Ascending aorta (tissue), 2 donors: ENCODE measurements around the gene STAT4. TPM values are rescaled to one million over a fixed set of nuclear protein-coding genes. Genes with fewer than 3 reads are reported as not detected.

ENCODE experiments used
- DNase-seq, 2 donors: peaks; one replicate each; pipeline ENCODE4 v3.0.0-alpha.2; 2019; ENCODE audit warnings: low spot score in 2 of 2
- H3K27ac ChIP-seq, 2 donors: fragments of 200-600 bp; sonication (generic); one replicate each; pipeline ENCODE4 v1.5.1; 2016 to 2017; ENCODE audit warnings: mild to moderate bottlenecking in 1 of 2
- H3K27me3 ChIP-seq: fragments of 200-600 bp; sonication (generic); one replicate; pipeline ENCODE4 v1.5.1; 2017
- H3K36me3 ChIP-seq, 2 donors: fragments of 200-600 bp; sonication (generic); one replicate each; pipeline ENCODE4 v1.5.1; 2016
- H3K4me1 ChIP-seq, 2 donors: fragments of 200-600 bp; sonication (generic); one replicate each; pipeline ENCODE4 v1.5.1; 2016 to 2017; ENCODE audit warnings: mild to moderate bottlenecking in 1 of 2
- H3K4me3 ChIP-seq, 2 donors: fragments of 200-600 bp; sonication (generic); one replicate each; pipeline ENCODE4 v1.5.1; 2016 to 2017; ENCODE audit warnings: mild to moderate bottlenecking in 1 of 2
- H3K9me3 ChIP-seq, 2 donors: fragments of 200-600 bp; sonication (generic); one replicate each; pipeline ENCODE4 v1.5.1; 2016
- intact Hi-C: fragments of 100-400 bp; cut with DNase I; formaldehyde crosslinking; loops from one replicate; pipeline ENCODE4 v1.15.1; 2023
- total RNA-seq: library from RNA; depleted of rRNA; stranded (reverse); fragments of >200 nt; gene quantifications from one replicate; pipeline ENCODE4 v1.1.0, GENCODE V29; 2016
- TF ChIP-seq, protein P1 (sequence below), 3 experiments: fragments of 200-600 bp in 2 of 3; fragments of 450-650 bp in 1 of 3; sonication (generic) in 2 of 3; IDR thresholded peaks; one replicate each; pipeline ENCODE4 v1.5.1; 2016 to 2019; ENCODE audit warnings: antibody characterized with exemption in 3 of 3, mild to moderate bottlenecking in 1 of 3, moderate library complexity in 1 of 3

The STAT4 gene
- total RNA-seq, 1 donor from 2014 or later, result 0.85 TPM

DNA sequence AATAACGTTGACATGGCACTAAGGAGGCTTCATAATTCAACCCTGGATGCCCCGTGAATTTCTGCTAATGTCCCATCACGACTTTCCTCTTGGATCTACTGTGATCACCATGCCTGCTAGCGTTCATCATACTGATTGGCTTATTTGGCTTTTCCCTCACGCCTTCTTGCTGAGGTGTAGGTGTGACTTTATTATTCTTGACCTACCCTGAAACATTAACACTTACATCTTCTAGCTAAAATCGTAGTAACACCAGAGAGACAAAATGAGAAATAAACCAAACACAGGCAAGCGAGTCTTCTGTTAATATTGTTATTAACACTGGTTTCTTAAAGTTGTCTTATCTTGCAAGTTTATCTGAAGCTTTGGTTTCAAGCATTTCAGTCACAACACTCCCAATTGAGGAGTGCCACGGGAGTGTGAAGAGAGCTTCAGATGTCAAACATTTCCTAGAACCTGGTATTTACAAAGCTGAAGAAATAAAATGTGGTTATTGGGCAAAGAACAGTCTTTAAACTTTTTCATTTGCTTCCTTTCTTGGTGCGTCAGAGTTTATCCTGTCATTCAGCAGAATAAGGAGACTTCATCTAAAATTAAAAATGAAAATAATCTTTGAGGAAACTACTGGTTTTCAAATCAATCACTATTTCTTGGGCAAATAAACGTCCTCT lies 121.4 kb downstream of the STAT4 start:
- Histone ChIP-seq H3K9me3 (no peaks in the 10 kb centered on the region), H3K4me3 (no peak overlapping the region), H3K27me3 (no peaks in the 10 kb centered on the region), H3K36me3 (no peaks in the 10 kb centered on the region), H3K27ac (no peak overlapping the region), H3K4me1 (no peaks in the 10 kb centered on the region)
- DNase-seq, result no peak
- TF ChIP-seq, protein P1, sequence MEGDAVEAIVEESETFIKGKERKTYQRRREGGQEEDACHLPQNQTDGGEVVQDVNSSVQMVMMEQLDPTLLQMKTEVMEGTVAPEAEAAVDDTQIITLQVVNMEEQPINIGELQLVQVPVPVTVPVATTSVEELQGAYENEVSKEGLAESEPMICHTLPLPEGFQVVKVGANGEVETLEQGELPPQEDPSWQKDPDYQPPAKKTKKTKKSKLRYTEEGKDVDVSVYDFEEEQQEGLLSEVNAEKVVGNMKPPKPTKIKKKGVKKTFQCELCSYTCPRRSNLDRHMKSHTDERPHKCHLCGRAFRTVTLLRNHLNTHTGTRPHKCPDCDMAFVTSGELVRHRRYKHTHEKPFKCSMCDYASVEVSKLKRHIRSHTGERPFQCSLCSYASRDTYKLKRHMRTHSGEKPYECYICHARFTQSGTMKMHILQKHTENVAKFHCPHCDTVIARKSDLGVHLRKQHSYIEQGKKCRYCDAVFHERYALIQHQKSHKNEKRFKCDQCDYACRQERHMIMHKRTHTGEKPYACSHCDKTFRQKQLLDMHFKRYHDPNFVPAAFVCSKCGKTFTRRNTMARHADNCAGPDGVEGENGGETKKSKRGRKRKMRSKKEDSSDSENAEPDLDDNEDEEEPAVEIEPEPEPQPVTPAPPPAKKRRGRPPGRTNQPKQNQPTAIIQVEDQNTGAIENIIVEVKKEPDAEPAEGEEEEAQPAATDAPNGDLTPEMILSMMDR (IDR thresholded peaks at IDR 0.05), result no peak
- intact Hi-C loops, result no loop called here

DNA sequence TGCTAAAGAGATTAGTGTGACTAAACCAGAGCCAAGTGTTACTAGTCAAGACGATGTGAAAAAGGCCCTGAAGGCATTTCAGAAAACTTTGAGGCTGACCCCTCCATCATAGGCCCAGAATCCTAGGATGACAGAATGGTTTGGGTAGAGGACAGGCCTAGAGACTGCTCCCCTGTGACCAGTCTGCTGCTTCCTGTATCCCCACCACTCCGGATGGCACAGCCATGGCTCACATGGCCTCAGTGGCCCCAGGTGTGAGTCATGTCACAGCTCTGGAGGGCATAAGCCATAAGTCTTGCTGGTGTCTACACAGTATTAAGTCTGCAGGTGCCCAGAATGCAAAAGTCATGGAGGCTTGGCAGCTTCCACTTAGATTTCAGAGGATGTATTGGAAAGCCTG lies 124.4 kb downstream of the STAT4 start:
- intact Hi-C loops, result no loop called here
- peaks cover 0 to 1% of the 10 kb centered on the region in 2 donors for H3K4me1 ChIP-seq
- no peak for DNase-seq
- H3K4me3 ChIP-seq, result no peak overlapping the region
- H3K36me3 ChIP-seq, result no peaks in the 10 kb centered on the region
- H3K9me3 ChIP-seq, result no peaks in the 10 kb centered on the region
- H3K27ac ChIP-seq, result no peak overlapping the region
- H3K27me3 ChIP-seq, result no peaks in the 10 kb centered on the region
- TF ChIP-seq, protein P1 (IDR thresholded peaks at IDR 0.05), result no peak

DNA sequence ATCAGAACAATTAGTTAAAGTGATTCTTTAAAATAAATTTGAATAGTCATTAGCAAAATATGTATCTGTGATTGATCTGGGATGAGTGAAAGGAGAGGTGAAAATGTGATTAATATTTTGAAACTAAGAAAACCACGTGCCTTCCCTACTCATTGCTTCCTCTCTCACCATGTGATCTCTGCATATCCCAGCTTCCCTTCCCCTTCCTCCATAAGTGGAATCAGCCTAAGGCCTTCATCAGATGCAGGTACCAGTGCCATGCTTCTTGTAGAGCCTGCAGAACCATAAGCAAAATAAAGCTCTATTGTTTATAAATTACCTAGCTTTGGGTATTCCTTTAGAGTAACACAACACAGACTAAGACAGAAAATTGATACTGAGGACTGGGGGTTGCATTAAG lies 125.7 kb downstream of the STAT4 start:
- Histone ChIP-seq H3K9me3 (no peaks in the 10 kb centered on the region), H3K36me3 (no peaks in the 10 kb centered on the region), H3K27ac (no peak overlapping the region), H3K27me3 (no peaks in the 10 kb centered on the region), H3K4me3 (no peak overlapping the region), H3K4me1 (peaks cover 0 to 4% of the 10 kb centered on the region in 2 donors)
- DNase-seq, result no peak
- TF ChIP-seq, protein P1 (IDR thresholded peaks at IDR 0.05), result no peak
- intact Hi-C loops, result no loop called here

DNA sequence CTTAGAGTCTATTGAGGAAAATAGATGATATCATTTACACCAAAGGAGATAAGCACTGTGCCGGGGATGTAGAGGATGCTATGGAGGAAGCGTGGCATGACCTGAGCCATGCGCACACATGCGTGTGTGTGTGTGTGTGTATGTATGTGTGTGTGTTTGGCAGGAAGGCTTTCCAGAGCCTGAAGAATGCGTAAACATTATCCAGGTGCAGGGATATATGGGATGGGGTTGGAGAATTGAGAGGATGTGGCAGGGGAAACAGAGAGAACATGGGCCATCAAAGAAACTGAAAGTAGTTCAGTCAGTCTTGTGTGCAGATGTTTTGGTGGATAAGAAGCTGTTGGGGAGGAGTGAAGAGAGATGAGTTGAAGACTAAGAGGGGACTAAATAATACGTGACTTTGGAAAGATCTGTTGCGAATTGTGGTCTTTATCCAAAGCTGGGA lies 127.5 kb downstream of the STAT4 start:
- H3K4me1 ChIP-seq, result peaks cover 0 to 4% of the 10 kb centered on the region in 2 donors
- intact Hi-C loops, result loop anchor here (5.0 kb wide), 2 partner anchors 376 to 654 kb away; partner anchors contain the start of genes NAB1 and NABP1
- no peaks in the 10 kb centered on the region for H3K27me3 ChIP-seq

DNA sequence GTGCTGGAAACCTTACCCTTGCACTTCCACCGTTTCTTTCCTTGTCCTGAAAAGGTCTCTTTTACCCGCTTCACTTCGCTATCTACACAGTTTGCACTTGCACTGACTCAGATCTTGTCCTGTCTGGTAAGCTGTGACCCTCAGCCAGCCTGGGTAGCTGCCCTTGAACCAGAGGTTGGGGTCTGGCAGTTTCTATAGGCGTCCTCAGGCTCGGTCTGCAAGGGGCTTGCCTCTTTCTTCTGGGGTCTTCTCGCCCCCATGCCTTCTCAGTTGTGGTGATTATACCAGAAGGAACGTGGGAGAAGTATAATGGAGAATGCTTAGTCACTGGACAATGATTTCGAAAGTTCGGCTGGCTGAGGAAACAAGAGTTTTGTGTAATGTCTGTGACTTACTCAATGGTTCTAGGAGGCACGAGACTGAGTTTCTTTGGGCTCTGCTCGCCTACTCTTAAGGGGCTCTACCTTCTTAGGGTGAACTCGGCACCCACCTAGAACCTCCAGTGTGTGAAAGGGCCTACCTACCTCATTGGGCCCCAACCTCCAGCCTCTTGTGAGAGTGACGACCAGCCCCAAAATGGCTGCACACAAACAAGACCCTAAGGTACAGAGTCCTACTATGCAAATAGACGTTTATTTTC lies 129.9 kb downstream of the STAT4 start:
- H3K36me3 ChIP-seq, result no peaks in the 10 kb centered on the region
- peak overlapping the region; percentile 77 to 85 for H3K4me3 ChIP-seq
- H3K27me3 ChIP-seq, result no peaks in the 10 kb centered on the region
- DNase-seq, result peak in 1 of 2 donors; percentile 79
- TF ChIP-seq, protein P1 (IDR thresholded peaks at IDR 0.05), result no peak
- intact Hi-C loops, result loop anchor here (2.0 to 5.0 kb wide), 3 partner anchors 140 to 656 kb away; partner anchors contain the start of genes GLS, NAB1 and NABP1
- peak overlapping the region; percentile 92 to 93 for H3K27ac ChIP-seq
- no peaks in the 10 kb centered on the region for H3K9me3 ChIP-seq
- peaks cover 0 to 4% of the 10 kb centered on the region in 2 donors for H3K4me1 ChIP-seq

More for the DNA sequence above, 127.5 kb downstream of the STAT4 start:
- H3K4me3 ChIP-seq, result no peak overlapping the region
- H3K36me3 ChIP-seq, result no peaks in the 10 kb centered on the region
- no peak overlapping the region for H3K27ac ChIP-seq
- TF ChIP-seq, protein P1 (IDR thresholded peaks at IDR 0.05), result no peak
- no peaks in the 10 kb centered on the region for H3K9me3 ChIP-seq
- DNase-seq, result no peak
